CD14-positive monocyte (primary cell): ENCODE results near the gene ENKD1. TPM values are rescaled to one million over a fixed set of nuclear protein-coding genes. Genes with fewer than 3 reads are reported as not detected.
A peak's percentile ranks its signal among the peaks of the same experiment; 100 is the strongest.

Experiments
- DNase-seq, 3 donors: peaks; one replicate each; pipeline ENCODE4 v3.0.0-alpha.2; 2011 to 2022
- H2AFZ ChIP-seq: 2 replicates; pipeline ENCODE4 v1.6.0; 2012; ENCODE audit warnings: mild to moderate bottlenecking, low read depth, low read length, inconsistent platforms; ENCODE audit not compliant: insufficient read depth, poor library complexity, severe bottlenecking
- H3K27ac ChIP-seq, 2 donors: 1 replicate in 1 of 2; 2 replicates in 1 of 2; pipeline ENCODE4 v1.5.1; 2012 to 2013; ENCODE audit warnings: low read length in 2 of 2, control low read depth in 1 of 2, inconsistent platforms in 1 of 2, low read depth in 1 of 2, mild to moderate bottlenecking in 1 of 2
- H3K27me3 ChIP-seq, 2 donors: one replicate each; pipeline versions ENCODE4 v1.6.0 to v1.6.1; 2011 to 2013; ENCODE audit warnings: low read length in 2 of 2; ENCODE audit not compliant: control insufficient read depth in 2 of 2, insufficient read depth in 2 of 2
- H3K36me3 ChIP-seq, 2 donors: replicated peaks in 1 of 2; 1 replicate in 1 of 2; 2 replicates in 1 of 2; pipeline versions ENCODE4 v1.5.1 to v1.6.1; 2012 to 2013; ENCODE audit warnings: low read length in 2 of 2, control low read depth in 1 of 2, inconsistent platforms in 1 of 2, mild to moderate bottlenecking in 1 of 2; ENCODE audit not compliant: insufficient read depth in 2 of 2, control insufficient read depth in 1 of 2
- H3K4me1 ChIP-seq, 2 donors: 1 replicate in 1 of 2; 2 replicates in 1 of 2; pipeline versions ENCODE4 v1.5.1 to v1.6.1; 2012 to 2013; ENCODE audit warnings: low read length in 2 of 2, control low read depth in 1 of 2, inconsistent platforms in 1 of 2, mild to moderate bottlenecking in 1 of 2, moderate library complexity in 1 of 2; ENCODE audit not compliant: insufficient read depth in 2 of 2, control insufficient read depth in 1 of 2
- H3K4me2 ChIP-seq: replicated peaks from 2 replicates; pipeline ENCODE3; 2012; ENCODE audit warnings: low read length, moderate library complexity, mild to moderate bottlenecking; ENCODE audit not compliant: poor library complexity, severe bottlenecking; ENCODE audit errors: extremely low read depth
- H3K4me3 ChIP-seq, 3 experiments: fragments of 200-600 bp in 1 of 3; sonication (generic) in 1 of 3; replicated peaks in 1 of 3; 1 replicate in 2 of 3; 2 replicates in 1 of 3; pipeline ENCODE4 v1.5.1; 2011 to 2013; ENCODE audit warnings: low read length in 3 of 3, mild to moderate bottlenecking in 3 of 3, control low read depth in 2 of 3, low read depth in 2 of 3, inconsistent platforms in 1 of 3, moderate library complexity in 1 of 3
- H3K79me2 ChIP-seq: 2 replicates; pipeline ENCODE4 v1.6.0; 2012; ENCODE audit warnings: mild to moderate bottlenecking, control low read depth, inconsistent platforms, low read length, moderate library complexity; ENCODE audit not compliant: insufficient read depth
- H3K9ac ChIP-seq: 2 replicates; pipeline ENCODE4 v1.6.0; 2017; ENCODE audit warnings: low read length, mild to moderate bottlenecking; ENCODE audit not compliant: insufficient read depth, poor library complexity, severe bottlenecking
- H3K9me3 ChIP-seq, 2 donors: replicated peaks in 1 of 2; 1 replicate in 1 of 2; 2 replicates in 1 of 2; pipeline versions ENCODE4 v1.5.1 to v1.6.1; 2012 to 2013; ENCODE audit warnings: low read length in 2 of 2, control low read depth in 1 of 2; ENCODE audit not compliant: control insufficient read depth in 1 of 2, insufficient read depth in 1 of 2
- H4K20me1 ChIP-seq: 2 replicates; pipeline ENCODE4 v1.6.0; 2012; ENCODE audit warnings: mild to moderate bottlenecking, low read length, control low read depth, moderate library complexity; ENCODE audit not compliant: insufficient read depth
- H3K27ac Mint-ChIP-seq, 7 donors: one replicate each; pipeline ENCODE4 v1.8.0; 2020; ENCODE audit warnings: mild to moderate bottlenecking in 7 of 7, mixed read lengths in 7 of 7, moderate library complexity in 6 of 7, inconsistent platforms in 2 of 7
- H3K27me3 Mint-ChIP-seq, 3 donors: one replicate each; pipeline ENCODE4 v1.8.0; 2021 to 2022; ENCODE audit warnings: low read depth in 3 of 3, mild to moderate bottlenecking in 3 of 3, mixed read lengths in 3 of 3, moderate library complexity in 3 of 3, inconsistent platforms in 1 of 3
- H3K36me3 Mint-ChIP-seq, 2 donors: one replicate each; pipeline ENCODE4 v1.8.0; 2020; ENCODE audit warnings: mixed read lengths in 2 of 2, inconsistent platforms in 1 of 2, mild to moderate bottlenecking in 1 of 2
- H3K4me1 Mint-ChIP-seq: one replicate; pipeline ENCODE4 v1.8.0; 2020; ENCODE audit warnings: mild to moderate bottlenecking, mixed read lengths
- H3K4me3 Mint-ChIP-seq, 2 donors: one replicate each; pipeline ENCODE4 v1.8.0; 2020; ENCODE audit warnings: mild to moderate bottlenecking in 2 of 2, mixed read lengths in 2 of 2, moderate library complexity in 1 of 2
- H3K9me3 Mint-ChIP-seq, 7 donors: one replicate each; pipeline ENCODE4 v1.8.0; 2020 to 2022; ENCODE audit warnings: mixed read lengths in 7 of 7, mild to moderate bottlenecking in 6 of 7, moderate library complexity in 6 of 7, inconsistent platforms in 2 of 7
- CTCF ChIP-seq: fragments of 200-600 bp; IDR thresholded peaks from one replicate; pipeline ENCODE4 v1.8.0; 2022; ENCODE audit warnings: antibody characterized with exemption, mild to moderate bottlenecking
- WGBS: methylation state at CpG from one replicate; pipeline ENCODE4 v1.1.5; 2013; ENCODE audit warnings: missing lambda C conversion rate; ENCODE audit not compliant: insufficient coverage; 5-methylcytosine and 5-hydroxymethylcytosine counted together
- intact Hi-C, 2 donors: fragments of 100-400 bp; cut with micrococcal nuclease; formaldehyde crosslinking; loops; one replicate each; pipeline versions ENCODE4 v1.15.0 to v1.15.1; 2023
- polyA plus RNA-seq, 3 donors: library from polyadenylated mRNA; depleted of rRNA in 1 of 3; unstranded in 2 of 3; stranded (reverse) in 1 of 3; fragments of 300-500 nt in 2 of 3; fragments of >200 nt in 1 of 3; fragmentation: Illumina TruSeq in 2 of 3; gene quantifications; 1 replicate in 2 of 3; 2 replicates in 1 of 3; pipeline ENCODE4 v1.2.3, GENCODE V29; 2012 to 2021

Gene ENKD1
- polyA plus RNA-seq, 3 donors = 0.92 to 6.2 (median 3.2) TPM

DNA sequence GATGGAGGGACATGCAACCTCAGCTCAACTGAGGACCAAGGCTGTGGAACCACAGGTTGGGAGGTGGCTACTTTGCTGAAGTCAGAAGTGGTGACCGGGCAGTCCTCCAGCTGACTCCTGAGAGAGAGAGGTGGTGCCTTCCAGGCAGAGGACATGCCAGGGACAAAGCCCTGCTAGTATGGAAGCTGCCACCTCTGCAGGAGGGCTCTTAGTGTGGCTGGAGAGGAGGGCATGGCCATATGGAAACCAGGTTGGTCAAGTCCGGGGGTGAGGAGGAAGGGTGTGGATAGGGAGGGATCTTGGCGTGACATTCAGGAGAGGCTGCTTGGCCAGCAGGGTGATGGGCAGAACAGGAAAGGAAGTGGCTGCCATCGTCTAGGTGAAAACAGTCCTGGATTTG, 5.8 kb upstream of the ENKD1 start:
- peaks cover 5 to 16% of the 10 kb centered on the region in 2 donors for H3K36me3 Mint-ChIP-seq
- Histone ChIP-seq H3K27ac (no peak overlapping the region), H3K79me2 (no peaks in the 10 kb centered on the region), H3K4me3 (no peak overlapping the region), H3K9ac (no peak overlapping the region), H2AFZ (no peak overlapping the region), H3K9me3 (no peaks in the 10 kb centered on the region), H3K4me2 (no peak overlapping the region), H3K36me3 (no peaks in the 10 kb centered on the region), H3K4me1 (peaks cover 38 to 40% of the 10 kb centered on the region in 2 donors), H4K20me1 (no peaks in the 10 kb centered on the region), H3K27me3 (no peaks in the 10 kb centered on the region)
- H3K4me3 Mint-ChIP-seq = no peak overlapping the region
- H3K9me3 Mint-ChIP-seq = peaks cover 0 to 2% (median 0%) of the 10 kb centered on the region in 7 donors
- 42% methylated on average over 4 of the region's 4 CpGs for WGBS
- DNase-seq = no peak
- intact Hi-C loops = loop anchor here (2.0 to 10.0 kb wide), 4 partner anchors 45 to 552 kb away; partner anchors contain the start of gene GFOD2 (in 1 of the 2)
- peaks cover 0 to 4% (median 2%) of the 10 kb centered on the region in 3 donors for H3K27me3 Mint-ChIP-seq
- no peak for TF ChIP-seq CTCF
- H3K27ac Mint-ChIP-seq = peak overlapping the region in 5 of 7 donors; percentile 1 to 46 (median 30)
- H3K4me1 Mint-ChIP-seq = peaks cover 48% of the 10 kb centered on the region

DNA sequence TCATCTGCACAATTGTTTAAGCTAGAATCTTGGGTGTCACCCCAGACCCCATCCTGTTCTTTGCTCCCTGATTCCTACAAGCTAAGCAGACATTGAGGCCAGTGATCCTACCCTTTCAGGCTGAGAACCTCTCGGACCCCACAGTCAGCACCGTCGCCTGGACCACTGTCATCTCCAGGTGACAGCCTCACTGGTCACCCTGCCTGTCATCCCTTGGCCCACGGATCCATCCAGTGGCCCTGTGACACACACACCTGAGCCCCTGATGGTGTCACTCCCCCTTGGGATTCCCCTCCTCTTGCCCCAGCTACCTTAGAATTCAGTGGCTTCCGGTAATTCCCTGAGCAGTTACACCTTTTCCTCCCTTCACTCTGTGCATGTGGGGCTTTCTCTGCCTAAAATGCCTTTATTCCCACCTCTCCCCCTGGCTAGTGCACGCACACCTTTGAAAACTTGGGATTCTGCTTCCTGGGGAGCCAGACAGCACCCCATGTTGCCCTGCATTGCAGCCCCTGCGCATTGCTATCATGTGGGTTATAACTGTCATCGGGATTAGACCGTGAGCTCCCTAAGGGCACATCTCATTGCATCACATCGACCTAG, 3.0 kb upstream of the ENKD1 start:
- 96% methylated on average over 10 of the region's 10 CpGs for WGBS
- H3K4me3 Mint-ChIP-seq = no peak overlapping the region
- no peaks in the 10 kb centered on the region for H3K36me3 ChIP-seq
- no peak overlapping the region for H3K27ac ChIP-seq
- H3K4me1 Mint-ChIP-seq = peaks cover 50% of the 10 kb centered on the region
- peaks cover 0 to 2% (median 0%) of the 10 kb centered on the region in 3 donors for H3K27me3 Mint-ChIP-seq
- no peak overlapping the region for H3K4me3 ChIP-seq
- H4K20me1 ChIP-seq = no peaks in the 10 kb centered on the region
- H3K79me2 ChIP-seq = no peaks in the 10 kb centered on the region
- no peaks in the 10 kb centered on the region for H3K9me3 ChIP-seq
- H3K27me3 ChIP-seq = no peaks in the 10 kb centered on the region
- H3K9me3 Mint-ChIP-seq = peaks cover 0 to 2% (median 0%) of the 10 kb centered on the region in 7 donors
- H2AFZ ChIP-seq = no peak overlapping the region
- TF ChIP-seq CTCF = no peak
- H3K9ac ChIP-seq = no peak overlapping the region
- peak in 1 of 3 donors; percentile 3 for DNase-seq
- intact Hi-C loops = loop anchor here (5.0 to 10.0 kb wide), 10 partner anchors 48 to 555 kb away; partner anchors contain the start of genes GFOD2 (in 2 of the 2), CENPT (in 1 of the 2), CTCF (in 1 of the 2) and NFATC3 (in 1 of the 2)
- peaks cover 49 to 59% of the 10 kb centered on the region in 2 donors for H3K4me1 ChIP-seq
- H3K4me2 ChIP-seq = no peak overlapping the region
- H3K36me3 Mint-ChIP-seq = peaks cover under 1 to 3% of the 10 kb centered on the region in 2 donors
- H3K27ac Mint-ChIP-seq = no peak overlapping the region
